AG04449 (cell line): ENCODE data around the gene NAPB.

Experiments
- CTCF ChIA-PET: fragments of 350-600 bp; formaldehyde crosslinking; extraction: SDS; loops from one replicate; lab custom pipeline; 2021; ENCODE audit warnings: antibody characterized with exemption; lab: Yijun Ruan, JAX
- POLR2A ChIA-PET: fragments of 400-600, 350-600 bp; formaldehyde crosslinking; extraction: SDS; loops from one replicate; lab custom pipeline; 2020; ENCODE audit warnings: antibody characterized with exemption, inconsistent platforms; lab: Yijun Ruan, JAX
- DNase-seq: peaks from one replicate; pipeline ENCODE4 v3.0.0-alpha.2; 2010; ENCODE audit warnings: low read depth, low spot score
- H3K4me3 ChIP-seq: 2 replicates; pipeline ENCODE4 v1.5.1; 2011; ENCODE audit warnings: low read depth, mild to moderate bottlenecking, control low read depth, low read length
- TF ChIP-seq, protein P1 (sequence below): IDR thresholded peaks from one replicate; pipeline ENCODE4 v1.5.1; 2011; ENCODE audit warnings: mild to moderate bottlenecking, moderate library complexity, low read length, control low read depth, inconsistent platforms; ENCODE audit not compliant: insufficient read depth; ENCODE audit errors: missing control alignments

Gene NAPB

DNA sequence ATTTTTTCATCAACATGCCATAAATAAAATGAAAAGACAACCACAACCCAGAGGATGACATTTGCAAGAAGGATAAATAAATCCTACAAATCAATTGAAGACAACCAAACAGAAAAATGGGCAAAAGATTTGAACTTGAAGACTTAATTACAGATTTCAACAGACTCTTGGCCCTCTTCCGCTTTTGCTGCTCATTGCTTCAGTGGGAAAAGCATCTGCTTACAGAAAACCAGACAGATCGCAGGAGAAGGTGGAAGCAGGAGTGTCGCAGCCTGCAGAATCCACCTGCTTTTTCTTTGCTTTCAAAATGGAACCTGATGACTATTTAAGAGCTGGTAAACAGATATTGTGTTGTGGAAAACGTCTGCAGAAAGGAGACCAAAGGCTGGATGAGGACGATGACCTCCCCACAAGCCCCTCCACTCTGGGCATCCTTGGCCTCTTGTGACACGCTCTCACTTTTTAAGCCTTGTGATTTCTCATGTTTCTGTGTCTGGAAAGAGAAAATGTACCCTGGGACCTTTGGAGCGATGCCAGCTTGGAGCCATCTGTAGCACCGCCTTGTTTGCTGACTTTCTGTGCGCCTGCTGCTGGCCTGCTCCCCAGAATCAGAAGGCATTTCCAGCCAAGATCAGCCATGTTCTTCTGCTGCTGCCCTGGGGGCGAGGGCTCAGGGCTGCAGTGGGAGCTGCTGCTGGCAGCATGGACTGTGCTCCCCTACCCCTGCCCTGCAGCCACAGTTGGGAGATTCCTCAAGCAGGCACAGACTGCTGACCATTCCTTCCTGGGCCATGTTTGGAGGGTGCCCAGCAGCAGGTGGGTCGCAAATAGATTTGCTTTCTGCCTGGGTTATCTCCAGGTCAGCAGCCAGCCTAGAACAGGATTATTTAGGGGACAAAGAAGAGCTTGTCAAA, 14.6 kb upstream of the NAPB start:
- ChIA-PET POLR2A (no interaction called here), CTCF (interaction anchor here (1.0 to 2.0 kb wide), 2 partner anchors 9 to 171 kb away, joined by 5 read pairs; no protein-coding TSS in a partner anchor)
- TF ChIP-seq, protein P1, sequence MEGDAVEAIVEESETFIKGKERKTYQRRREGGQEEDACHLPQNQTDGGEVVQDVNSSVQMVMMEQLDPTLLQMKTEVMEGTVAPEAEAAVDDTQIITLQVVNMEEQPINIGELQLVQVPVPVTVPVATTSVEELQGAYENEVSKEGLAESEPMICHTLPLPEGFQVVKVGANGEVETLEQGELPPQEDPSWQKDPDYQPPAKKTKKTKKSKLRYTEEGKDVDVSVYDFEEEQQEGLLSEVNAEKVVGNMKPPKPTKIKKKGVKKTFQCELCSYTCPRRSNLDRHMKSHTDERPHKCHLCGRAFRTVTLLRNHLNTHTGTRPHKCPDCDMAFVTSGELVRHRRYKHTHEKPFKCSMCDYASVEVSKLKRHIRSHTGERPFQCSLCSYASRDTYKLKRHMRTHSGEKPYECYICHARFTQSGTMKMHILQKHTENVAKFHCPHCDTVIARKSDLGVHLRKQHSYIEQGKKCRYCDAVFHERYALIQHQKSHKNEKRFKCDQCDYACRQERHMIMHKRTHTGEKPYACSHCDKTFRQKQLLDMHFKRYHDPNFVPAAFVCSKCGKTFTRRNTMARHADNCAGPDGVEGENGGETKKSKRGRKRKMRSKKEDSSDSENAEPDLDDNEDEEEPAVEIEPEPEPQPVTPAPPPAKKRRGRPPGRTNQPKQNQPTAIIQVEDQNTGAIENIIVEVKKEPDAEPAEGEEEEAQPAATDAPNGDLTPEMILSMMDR = no peak
- no peak for DNase-seq
- no peak overlapping the region for H3K4me3 ChIP-seq

DNA sequence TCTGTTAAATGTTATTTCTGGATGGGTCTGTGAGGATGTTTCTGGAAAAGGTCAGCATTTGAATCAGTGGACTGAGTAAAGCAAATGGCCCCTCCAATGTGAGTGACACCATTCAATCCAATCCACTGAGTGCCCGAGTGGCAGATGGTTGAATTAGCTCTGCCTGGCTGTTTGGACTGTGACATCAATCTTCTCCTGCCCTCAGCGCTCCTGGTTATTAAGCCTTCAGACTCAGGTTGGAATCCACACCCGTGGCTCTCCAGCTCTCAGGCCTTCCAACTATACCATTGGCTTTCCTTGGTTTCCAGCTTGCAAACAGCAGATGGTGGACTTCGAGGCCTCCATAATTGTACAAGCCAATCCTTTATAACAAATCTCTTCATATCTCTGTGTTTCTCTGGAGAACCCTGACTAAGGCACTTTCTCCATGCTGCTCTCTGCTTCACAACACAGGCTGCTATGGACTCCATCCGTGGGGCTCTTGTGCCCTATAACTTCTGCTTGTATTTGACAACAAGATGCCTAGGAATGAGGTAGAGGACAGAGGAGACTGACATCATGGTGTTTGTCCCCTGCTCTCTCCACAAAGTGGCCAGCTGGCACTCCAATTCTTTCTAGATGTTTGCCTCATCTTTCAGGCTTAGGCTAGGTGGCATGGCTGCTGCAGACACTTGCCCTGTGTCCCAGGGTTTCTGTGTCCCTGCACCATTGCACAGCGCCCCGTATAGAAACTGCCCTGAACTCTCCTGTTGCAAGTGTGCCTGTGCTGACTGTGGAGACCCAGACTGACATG, 13.4 kb upstream of the NAPB start:
- no peak overlapping the region for H3K4me3 ChIP-seq
- TF ChIP-seq, protein P1 = no peak
- no peak for DNase-seq
- POLR2A ChIA-PET = no interaction called here
- CTCF ChIA-PET = interaction anchor here (1.2 to 2.2 kb wide), 2 partner anchors 8 to 13 kb away, joined by 3 to 15 read pairs; partner anchors contain the start of gene NAPB

DNA sequence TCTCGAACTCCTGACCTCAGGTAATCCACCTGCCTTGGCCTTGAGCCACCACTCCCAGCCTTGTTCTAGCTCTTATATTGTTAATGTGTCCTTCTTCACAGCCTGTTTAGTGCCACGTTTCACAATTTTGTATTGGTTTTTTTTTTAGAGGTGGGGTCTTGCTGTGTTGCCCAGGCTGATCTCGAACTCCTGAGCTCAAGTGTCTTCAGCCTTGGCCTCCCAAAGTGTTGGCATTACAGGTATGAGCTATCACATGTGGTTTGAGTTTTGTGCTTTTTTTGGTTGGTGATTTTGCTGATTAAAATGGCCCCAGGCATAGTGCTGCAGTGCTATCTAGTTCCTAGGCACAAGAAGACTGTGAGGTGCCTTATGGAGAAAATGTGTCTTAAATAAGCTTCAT, 12.3 kb upstream of the NAPB start:
- ChIA-PET POLR2A (no interaction called here), CTCF (interaction anchor here (1.2 to 2.2 kb wide), 2 partner anchors 9 to 12 kb away, joined by 3 to 15 read pairs; partner anchors contain the start of gene NAPB)
- no peak overlapping the region for H3K4me3 ChIP-seq
- DNase-seq = no peak
- TF ChIP-seq, protein P1 = no peak

DNA sequence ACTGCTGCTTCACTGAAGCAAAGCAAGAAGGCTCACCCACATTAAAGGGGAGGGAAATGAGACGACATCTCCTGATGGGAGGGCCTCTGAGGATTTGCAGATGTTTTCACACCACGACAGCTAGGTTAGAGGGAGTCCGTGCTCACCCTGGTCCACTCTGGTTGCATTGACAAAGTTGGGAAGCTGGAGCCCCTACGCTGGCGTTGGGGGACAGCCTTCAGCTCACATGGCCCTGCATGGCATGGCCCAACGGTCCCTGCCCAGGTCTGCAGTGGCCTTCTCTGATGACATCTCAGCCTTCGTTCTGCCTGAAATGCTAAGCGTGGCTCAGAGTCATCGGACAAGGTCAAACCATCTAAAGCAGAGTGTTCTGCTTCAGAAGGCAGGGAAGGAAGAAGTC, 3.8 kb upstream of the NAPB start:
- ChIA-PET POLR2A (no interaction called here), CTCF (interaction anchor here (0.7 kb wide), 1 partner anchor 13 kb away, joined by 3 read pairs; no protein-coding TSS in a partner anchor)
- TF ChIP-seq, protein P1 = no peak
- DNase-seq = no peak
- no peak overlapping the region for H3K4me3 ChIP-seq

DNA sequence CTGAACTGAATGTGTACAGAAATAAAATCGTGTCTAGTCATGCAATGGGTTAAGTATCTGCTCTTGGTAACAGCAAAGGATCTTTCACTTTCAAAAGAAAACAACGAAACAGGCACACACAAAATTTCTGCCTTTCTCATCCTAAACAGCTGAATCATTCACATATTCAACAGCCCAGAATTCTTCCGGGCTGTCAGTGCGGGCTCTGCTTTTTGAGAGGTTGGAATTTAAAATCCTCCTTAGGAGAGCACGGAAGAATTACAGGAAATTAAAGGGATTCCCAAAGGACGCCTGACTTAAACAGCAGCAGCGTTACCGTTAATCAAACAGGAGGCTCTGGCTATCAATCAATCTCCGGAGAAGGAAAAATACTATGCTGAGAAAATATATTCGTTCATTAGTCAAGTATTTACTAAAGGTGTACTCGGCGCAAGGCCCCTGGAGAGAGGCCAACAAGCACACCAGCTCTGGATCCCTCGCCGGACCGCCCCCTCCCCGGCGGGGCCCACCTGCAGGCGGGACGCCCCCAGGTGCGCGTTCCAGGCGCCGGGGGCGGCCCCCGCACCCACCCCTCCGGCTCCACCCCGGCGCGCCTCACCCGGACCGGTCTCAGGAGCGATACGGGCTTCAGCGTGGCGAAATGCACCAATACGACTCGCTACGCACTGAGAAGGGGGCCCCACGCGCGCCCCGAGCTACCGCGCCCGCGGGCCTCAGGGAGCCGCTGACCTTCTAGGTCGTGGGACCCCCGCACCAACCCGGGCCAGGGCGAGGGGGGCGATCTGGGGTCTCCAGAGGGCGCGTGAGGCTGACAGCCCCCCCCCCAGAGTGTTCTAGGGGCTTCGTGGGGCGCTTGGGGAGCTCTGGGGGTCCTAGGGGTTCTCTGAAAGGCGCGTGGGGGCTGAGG, 1.0 kb downstream of the NAPB start:
- no peak for DNase-seq
- ChIA-PET CTCF (interaction anchor here (1.3 to 5.9 kb wide), 6 partner anchors 10 to 187 kb away, joined by 5 to 43 read pairs (median 8); partner anchors contain the start of genes CSTL1 and NXT1), POLR2A (interaction anchor here (0.6 to 1.0 kb wide), 3 partner anchors 16 to 70 kb away, joined by 3 read pairs; partner anchors contain the start of gene NXT1)
- TF ChIP-seq, protein P1 = no peak
- peak overlapping the region; percentile 90 for H3K4me3 ChIP-seq
